Measurements from ENCODE around the gene CCDC9.

The CCDC9 gene

DNA sequence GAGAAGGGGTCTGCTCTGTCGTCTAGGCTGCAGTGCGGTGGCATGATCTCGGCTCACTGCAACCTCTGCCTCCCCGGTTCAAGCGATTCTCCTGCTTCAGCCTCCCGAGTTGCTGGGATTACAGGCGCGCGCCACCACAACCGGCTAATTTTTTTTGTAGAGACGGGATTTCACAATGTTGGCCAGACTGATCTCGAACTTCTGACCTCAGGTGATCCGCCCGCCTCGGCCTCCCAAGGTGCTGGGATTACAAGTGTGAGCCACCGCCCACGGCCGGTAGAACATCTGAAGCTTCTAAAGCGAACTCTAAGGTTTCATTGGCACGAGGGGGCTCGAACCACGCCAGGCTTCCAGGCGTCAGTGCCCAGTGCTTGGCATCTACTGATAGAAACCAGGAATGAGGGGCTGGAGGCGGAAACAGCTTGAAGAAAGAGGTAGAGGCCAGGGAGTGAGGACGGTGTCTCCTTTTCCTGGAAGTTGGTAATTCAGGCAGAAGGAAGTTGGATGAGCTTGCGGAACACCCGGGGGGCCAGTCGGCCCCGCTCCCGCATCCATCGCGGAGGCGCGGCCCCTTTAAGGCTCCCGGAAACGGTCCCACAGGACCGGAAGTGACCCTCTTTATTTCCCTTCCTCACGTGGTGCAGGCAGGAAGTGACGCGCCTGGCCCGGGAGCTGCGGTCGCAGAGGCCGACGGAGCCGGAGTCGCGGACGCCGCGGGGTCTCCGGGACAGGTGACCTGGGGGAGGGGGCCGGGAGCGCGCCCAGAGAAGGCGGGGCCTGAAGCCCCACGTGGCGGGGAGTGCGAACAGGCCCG, at the start of gene CCDC9:
TSS of gene CCDC9 (plus strand) at position 647 of the 814 bp plus-strand sequence. CDS start 1,876 bp downstream, outside the sequence.
- peak; percentile 83 for DNase-seq (ENCODE audit: low read depth in 2 of 2)

DNA sequence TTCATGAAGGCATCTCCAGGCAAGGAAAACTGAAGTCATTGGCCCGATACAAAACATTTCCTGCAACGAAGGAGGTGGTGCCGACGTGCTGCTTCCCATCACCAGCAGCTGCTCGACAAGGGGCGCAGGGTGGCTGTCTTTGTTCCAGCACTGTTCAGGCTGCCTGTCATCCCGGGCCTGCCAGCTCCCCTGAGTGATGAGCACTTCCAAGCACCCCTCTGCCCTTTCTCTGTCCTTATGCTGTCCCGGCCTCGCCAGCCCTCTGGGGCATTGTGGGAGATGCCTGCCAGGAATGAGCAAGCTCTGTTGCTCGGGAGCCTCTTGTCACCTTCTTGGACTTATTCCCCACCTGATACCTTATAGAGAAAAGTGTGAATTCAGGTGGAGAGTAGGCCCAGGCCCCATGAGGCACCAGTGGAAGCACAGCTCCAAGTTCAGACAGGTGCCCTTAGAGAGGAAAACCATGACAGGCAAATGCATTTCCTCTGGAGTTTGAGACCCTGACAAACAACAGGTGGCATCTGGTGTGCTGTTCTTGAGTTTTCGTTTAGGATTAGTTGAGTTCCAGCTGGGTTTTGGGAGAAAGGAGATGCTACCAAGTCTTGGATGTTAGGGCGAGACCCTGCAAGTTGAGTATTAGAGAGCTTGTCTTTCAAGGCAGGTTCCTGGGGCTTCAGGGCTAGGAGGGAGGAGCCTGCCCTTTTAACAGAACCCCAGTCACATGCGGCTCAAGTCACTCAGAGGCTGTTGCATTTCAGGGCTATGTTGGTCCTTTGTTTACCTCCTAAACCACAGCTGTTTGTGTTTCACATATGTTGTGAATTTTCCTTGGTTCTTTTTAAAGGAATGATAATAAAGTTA, 46.8 kb upstream of the CCDC9 start:
- DNase-seq (ENCODE audit: low read depth in 2 of 2), result no peak

DNA sequence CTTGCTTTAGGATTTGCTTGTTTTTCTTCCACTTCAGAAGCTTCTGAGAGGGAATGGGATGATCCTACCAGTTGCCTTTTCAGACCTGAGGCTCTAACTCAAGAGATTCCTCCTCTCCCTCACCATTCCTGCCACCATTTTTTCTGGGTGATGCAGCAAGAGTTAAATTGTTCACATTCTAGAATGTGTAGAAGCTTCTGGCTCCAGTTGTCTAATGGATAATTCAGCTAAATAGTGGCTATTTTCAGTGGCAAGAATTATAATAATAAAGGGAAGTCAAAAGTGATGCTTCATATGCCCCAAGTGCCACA, 46.2 kb upstream of the CCDC9 start:
- DNase-seq (ENCODE audit: low read depth in 2 of 2), result no peak

DNA sequence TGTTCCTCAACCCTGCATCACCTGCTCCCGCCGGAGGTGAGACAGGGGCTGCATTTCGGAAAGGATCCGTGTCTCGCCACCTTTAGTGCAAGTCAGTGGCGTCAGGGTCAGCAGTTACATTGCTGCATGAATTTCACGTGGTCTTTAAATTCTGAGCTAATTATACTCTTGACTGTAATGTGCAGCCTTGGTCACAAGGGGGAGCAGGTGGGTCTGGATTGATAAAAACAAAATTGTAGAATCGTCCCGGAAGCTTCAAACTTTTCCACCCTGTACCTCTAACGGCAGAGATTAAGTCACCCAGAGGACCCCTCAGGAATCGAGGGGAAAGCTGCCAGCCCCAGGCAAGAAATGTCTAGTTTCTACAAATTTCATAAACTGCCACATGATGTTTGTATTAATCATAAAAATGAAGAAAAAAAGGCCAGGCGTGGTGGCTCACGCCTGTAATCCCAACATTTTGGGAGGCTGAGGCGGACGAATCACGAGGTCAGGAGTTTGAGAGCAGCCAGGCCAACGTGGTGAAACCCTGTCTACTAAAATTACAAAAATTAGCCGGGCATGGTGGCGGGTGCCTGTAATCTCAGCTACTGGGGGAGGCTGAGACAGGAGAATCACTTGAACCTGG, 45.5 kb upstream of the CCDC9 start:
- DNase-seq (ENCODE audit: low read depth in 2 of 2), result peak; percentile 63 to 66

DNA sequence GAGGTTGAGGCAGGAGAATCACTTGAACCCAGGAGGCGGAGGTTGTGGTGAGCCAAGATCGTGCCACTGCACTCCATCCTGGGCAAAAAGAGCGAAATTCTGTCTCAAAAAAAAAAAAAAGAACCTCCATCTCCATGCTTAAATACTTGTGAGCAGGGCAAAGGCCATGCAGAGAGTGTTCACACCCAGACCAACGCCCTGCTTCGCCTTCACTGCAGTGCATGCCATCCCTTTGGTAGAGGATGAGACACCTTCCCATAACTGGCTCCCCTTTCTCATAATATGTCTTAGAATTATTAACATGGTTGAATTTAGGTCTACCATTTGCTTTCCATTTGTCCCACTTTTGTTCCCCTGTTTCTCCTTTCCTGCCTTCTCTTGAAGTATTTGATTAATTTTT, 40.7 kb upstream of the CCDC9 start:
- DNase-seq (ENCODE audit: low read depth in 2 of 2), result no peak

DNA sequence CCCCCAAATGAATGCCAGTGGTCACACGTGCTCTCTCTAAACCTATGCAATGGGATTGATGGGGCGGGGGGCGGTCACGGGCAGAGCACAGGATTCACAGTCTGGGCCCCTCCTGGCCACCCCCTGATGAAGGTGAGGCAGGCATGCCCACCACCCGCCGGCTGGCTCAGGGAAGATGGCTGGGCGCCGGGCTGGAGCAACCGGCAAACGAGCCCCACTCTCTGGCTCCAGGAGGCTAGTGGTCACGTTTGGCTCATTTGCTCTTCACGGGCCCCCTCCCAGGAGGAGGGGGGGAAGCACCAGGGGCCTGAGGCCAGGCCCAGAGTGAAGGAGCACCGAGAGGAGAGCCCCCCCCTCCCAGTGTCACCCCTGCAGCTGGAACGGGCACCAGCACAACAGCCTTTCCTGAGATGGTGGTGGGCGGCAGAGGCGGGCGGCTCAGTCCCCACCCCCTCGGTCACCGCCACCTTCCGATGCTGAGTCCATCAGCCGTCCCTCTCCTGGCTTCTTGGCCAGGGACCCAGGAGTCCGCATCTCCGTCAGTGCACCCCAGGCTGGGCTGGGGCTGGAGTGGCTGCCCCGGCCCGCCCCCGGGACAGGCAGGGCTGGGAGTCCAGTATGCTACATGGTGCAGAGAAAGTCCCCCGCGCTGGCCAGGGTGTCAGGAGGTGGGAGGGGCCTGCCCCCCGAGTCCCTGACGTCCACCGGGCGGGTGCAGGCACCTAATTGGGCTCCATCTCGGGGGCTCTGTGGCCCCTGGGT, 35.1 kb upstream of the CCDC9 start:
- no peak for DNase-seq (ENCODE audit: low read depth in 2 of 2)

DNA sequence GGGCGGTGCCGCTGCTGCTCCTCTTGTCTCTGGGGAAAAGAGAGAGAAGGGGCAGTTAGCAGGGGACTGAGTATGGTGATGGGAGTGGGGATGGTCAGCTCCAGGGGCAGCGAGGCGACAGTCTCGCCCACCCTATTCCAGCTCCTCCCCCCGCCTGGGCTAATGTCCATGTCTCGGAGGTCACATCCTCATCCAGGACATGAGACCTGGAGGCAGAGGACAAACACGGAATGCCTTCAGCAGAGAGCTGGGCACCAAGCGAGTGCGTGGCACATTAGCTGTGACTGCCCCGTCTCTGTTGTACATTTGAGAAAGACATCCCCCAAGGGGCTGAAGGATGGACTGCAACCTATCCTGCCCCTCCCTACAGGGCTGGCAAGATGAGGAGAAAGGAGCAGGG, 34.4 kb upstream of the CCDC9 start:
- no peak for DNase-seq (ENCODE audit: low read depth in 2 of 2)

DNA sequence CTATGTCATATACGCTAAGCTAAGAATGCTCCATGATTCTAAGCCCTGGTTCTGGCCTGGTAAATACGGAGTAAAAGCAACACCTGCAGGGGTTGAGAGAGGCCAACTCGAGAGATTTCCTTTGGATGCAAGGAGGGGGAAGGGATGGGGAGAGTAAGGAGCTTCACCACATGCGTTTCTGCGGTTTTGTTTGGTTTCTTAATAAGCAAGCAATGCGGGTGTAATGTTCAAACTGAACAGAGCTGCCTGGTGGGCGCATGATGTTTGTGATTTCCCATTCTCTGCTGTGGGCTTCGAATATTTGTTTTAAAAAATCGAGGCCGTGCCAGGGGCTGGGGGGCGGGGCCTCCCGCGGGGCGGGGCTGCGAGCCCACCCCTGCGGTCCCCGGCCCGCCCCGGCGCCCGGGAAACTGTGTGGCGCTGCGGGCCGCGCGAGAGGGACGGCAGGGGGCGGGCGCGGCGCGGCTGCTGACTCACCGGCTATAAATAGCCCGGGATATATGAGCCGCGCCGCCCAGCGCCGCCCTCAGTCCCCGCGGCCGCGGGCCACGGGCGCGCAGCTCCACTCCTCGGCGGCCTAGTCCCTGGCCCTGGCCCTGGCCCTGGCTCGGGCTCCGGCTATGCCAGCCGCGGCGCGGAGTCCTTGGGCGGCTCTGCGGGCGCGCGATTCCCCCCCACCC, 30.4 kb upstream of the CCDC9 start:
- peak; percentile 79 to 80 for DNase-seq (ENCODE audit: low read depth in 2 of 2)

DNA sequence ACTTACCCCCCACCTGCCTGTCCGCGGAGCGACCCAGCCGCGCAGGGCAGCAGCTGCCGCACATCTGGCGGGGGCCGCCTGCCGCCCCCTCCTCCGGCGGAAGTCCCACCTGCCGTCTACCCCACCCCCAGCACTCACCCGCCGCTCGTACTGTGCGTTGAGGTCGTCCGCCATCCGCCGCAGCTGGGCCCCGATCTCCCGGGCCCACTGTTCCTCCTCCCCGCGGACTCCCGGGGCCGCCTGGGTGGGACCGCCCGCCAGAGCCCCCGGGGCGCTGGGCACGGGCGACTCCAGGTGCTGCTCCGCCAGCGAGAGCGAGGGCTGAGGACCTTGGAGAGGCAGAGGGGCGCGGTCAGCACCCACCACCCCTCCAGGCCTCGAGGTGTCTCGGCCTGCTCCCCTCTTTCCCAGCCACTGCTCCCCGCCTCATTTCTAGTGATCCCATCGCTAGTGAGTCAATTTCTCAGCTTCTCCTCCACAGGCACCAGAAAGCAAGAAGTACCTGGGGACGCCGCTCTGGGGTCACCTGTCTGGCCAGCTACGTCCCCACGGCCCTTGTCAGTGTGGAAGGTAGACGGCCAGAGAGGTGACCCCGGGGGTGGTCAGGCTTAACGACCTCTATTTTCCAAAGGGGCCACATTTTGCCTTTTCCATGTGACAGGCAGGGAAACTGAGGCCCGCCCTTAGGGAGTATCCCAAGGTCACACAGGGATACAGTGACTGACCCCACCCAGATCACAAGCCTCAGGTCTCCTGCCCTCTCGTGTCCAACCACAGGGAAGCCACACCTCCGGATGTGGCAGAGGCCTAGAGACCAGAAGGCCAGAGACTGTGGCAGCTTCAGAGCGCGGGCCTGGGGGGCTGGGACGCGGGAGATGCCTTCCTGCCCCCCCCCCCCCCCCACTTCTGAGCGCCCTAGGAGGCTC, 29.6 kb upstream of the CCDC9 start:
- DNase-seq (ENCODE audit: low read depth in 2 of 2), result no peak

DNA sequence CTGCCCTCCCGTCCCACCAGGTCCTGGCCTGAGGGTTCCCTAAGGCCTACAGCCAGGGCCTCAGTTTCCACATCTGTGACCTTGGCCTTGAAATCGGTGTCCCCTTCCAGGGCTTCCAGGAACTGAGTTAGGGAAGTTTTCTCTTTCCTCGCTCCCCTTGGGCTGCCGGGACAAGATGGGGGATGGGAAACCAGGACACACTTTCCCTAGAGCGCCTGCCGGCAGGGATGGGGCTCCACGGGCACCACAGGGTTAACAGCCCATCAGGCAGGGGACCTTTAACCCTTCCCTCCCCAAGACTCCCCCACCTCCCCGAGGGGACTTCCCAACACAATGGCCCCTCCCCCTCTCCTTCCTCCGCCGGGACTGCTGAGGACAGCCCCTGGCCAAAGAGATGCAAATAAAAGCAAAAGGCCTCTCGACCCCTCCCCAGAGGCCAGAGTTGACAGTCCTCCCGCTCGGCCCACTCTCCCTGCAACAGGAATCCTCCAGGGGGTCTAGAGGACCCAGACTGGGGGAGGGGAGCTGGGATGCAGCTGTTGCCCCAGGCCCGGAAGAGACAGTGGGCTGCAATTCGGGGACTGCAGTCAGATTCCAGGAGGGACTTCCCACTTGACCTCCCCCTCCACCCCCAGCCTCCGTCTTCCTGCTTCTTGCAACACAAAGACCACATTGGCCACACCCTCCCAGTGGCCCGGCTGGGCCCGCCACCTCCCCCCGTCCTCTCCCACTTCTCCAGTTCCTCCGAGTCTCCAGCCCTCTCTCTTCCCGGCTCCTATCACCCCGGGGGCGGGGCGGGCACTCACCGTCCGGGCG, 28.8 kb upstream of the CCDC9 start:
- no peak for DNase-seq (ENCODE audit: low read depth in 2 of 2)

DNA sequence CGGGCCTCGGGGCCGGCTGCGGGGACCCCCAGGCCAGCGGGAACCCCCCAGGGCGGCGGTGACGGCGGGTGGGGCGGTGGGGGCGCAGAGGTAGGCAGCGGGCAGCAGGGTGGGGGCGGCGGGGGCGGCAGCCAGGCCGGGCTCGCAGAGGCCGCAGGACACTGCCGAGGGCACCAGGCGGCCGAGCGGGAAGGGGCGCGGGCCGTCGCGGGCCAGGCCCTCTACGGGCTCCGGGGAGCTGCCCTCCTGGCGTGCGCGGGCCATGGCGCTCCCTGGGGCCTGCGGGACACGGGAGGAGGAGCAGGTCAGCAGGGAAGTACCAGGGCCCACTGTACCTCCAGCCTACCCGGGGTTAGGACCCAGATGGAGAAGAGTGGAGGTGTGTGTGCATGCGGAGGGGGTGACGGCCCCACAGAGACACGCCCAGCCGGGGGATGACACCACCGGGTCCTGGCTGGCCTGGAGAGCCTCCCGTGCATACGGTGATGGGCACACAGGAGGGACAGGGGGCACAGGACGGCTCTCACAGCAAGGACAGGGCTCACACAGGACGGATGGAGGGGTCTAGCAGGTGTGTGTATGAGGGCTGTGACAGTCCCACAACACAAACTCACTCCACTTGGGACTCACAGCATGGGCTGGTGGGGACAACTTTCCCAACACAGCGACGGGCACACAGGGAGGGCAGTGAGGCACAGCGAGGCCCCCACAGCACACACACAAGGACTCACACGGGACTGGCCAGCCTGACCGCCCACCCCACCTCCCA, 28.0 kb upstream of the CCDC9 start:
- DNase-seq (ENCODE audit: low read depth in 2 of 2), result no peak

DNA sequence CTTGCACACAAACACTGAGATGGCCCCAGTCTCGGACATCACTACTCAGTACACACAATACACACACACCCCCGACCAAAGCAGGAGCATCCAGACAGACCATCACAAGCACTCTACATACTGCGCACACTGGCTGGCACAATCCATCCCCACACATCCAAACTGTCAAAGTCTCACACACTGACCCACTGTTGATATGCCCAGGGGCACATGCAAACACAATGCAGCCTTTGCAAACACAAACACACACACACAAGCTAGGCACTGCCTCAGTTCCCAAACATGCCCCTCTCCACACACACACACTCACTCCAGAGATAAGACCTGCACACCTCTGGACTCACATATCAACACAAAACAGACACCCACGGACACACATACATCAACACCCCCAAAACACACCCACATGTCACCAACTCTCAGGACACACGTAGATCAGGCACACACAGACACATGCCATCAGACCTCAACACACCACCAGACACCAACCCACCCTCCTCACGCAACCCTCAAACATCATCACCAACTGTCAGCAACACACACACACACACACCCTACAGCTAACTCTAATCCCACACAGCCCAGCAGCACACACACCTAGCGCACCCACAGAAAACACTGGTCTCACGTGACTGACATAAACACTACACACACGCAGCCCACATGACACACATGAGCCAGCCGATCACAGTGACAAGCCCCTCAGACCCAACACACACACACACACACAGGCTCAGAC, 27.2 kb upstream of the CCDC9 start:
- no peak for DNase-seq (ENCODE audit: low read depth in 2 of 2)

DNA sequence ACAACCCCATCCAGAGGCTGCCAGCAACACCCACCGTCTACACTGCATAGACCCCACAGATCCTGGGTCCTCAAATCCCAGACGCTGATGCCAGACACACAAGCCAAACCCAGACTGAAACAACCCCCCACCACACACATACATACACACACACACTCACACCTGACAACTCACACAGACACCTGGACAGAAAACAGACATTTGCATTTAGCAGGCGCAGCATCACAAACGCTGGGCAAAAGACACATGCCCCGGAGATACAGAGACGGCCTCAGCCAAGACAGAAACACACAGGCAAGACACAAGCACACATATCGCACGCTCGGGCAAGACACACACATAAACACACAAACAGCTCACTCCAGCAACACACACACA, 26.7 kb upstream of the CCDC9 start:
- no peak for DNase-seq (ENCODE audit: low read depth in 2 of 2)

DNA sequence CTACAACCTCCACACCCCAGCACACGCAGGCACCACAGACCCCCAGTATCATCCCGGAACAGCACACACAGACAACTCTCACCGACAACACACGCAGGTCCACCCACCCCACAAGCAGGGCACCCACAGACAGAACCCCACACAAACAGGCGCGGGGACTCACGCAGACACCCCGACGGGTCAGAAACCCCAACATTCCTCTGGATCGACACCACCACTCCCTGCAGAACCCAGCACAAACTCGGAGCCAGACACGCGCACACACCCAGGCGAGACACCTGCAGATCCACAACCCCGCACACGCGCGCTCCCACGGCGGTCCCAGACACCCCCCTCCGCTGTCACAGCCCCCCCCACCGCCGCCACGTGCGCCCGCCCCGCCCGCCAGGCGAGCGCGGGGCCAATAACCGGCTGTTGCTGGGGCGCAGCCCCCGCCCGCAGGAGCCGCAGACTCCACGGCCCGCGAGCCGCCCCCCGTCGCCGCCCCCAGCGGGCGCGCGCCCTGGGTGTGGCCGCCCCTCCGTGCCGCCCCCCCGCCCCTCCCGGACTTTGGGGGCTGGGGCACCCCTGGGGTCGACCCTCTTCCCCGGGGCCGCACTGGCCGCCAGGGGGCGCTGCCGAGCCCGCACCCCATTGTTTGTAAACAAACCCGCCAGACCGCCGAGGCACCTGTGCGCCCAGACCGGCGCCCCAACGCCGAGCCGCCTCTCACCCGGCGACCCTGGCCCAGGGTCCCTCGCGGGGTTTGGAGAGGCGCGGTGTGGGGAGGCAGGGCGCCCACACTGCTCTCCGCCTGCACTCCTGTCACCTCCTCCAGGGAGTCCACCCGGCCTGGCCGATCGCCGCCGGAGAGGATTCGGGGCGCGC, 26.0 kb upstream of the CCDC9 start:
- DNase-seq (ENCODE audit: low read depth in 2 of 2), result peak; percentile 70 to 72

DNA sequence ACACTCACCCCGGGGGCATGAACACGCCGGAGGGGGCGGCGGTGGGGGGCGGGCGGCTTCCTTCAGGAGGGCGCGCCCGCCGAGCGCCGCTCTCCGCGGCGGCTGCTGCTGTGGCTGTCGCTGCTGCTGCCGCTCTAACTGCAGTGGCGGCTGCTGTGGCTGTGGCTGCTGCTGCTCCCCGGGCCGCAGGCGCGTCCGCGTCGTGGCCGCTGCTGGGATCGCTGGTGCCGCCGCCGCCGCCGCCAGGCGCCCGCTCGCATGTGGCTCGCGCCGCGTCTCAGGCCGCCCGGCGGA, 25.5 kb upstream of the CCDC9 start, which contains the start of gene BBC3:
TSS of gene BBC3 (minus strand) at position 279 of the 294 bp plus-strand sequence. CDS start 2,768 bp downstream, outside the sequence.
- DNase-seq (ENCODE audit: low read depth in 2 of 2), result no peak

DNA sequence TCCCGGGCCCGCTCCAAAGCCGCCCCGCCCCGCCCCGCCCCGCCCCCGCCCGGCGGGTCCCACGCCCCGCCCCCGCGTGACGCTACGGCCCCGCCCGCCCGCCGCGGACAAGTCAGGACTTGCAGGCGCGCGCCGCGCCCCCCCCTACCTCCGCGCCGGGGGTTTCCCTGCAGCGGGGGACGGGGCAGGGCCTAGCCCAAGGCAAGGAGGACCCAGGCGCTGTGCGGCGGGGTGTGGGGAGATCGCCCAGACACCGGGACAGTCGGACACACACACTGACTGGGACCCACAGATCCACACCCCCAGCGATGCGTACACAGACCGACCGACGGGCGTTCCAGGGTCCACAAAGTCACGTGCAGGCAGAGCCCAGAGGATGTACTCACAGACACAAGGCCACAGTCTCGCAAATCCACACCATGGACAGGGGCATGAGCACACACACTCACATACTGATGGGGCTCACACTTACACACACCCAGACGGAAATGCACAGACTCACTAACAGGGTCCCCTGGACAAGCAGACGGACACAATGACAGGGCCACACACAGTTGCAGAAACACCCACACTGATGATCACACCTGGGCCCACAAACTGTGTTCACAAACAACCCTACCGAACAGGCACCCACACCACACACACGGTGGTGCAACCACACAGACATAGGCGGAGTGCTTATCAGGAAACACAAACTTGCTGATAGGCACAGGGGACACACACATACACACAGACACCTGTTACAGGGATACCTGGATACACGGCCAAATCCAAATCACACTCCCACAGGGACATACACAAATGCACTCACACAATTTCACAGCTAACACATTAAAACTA, 24.9 kb upstream of the CCDC9 start:
- peak; percentile 87 to 90 for DNase-seq (ENCODE audit: low read depth in 2 of 2)
